Urinary bladder (tissue), 4 donors: ENCODE measurements around the gene GYG1. TPM values are rescaled to one million over a fixed set of nuclear protein-coding genes. Genes with fewer than 3 reads are reported as not detected.
"Not testable (repeated sequence)": the region's sequence is repeated elsewhere in the genome, so short reads cannot be mapped to it uniquely, and the experiment has no call there.

ENCODE experiments used
- DNase-seq: peaks from one replicate; pipeline ENCODE4 v3.0.0-alpha.2; 2015; ENCODE audit errors: extremely low spot score
- H3K27ac ChIP-seq: one replicate; pipeline ENCODE4 v1.5.1; 2013; ENCODE audit warnings: low read depth, mild to moderate bottlenecking, moderate library complexity
- H3K36me3 ChIP-seq: one replicate; pipeline ENCODE4 v1.6.1; 2013; ENCODE audit warnings: mild to moderate bottlenecking, moderate library complexity; ENCODE audit not compliant: insufficient read depth
- H3K4me1 ChIP-seq: one replicate; pipeline ENCODE4 v1.6.1; 2013; ENCODE audit warnings: mild to moderate bottlenecking, moderate library complexity; ENCODE audit not compliant: insufficient read depth
- H3K4me3 ChIP-seq: one replicate; pipeline ENCODE4 v1.5.1; 2013; ENCODE audit warnings: low read depth, low read length
- WGBS: extraction: QIAGEN DNeasy Blood & Tissue Kit; methylation state at CpG from one replicate; pipeline ENCODE4 v1.1.7; 2013; 5-methylcytosine and 5-hydroxymethylcytosine counted together
- polyA plus RNA-seq: library from polyadenylated mRNA; stranded (reverse); fragments of 200-250 nt; gene quantifications from one replicate; pipeline ENCODE4 v1.2.3, GENCODE V29; 2013
- total RNA-seq: library from RNA; depleted of rRNA; stranded (reverse); fragments of >200 nt; gene quantifications from one replicate; pipeline ENCODE4 v1.2.3, GENCODE V29; 2014
- donor health status: healthy with polysubstance abuse.
- donor health status: healthy.

Gene GYG1
- total and polyA plus RNA-seq, 2 donors: 33.2 to 214 TPM

DNA sequence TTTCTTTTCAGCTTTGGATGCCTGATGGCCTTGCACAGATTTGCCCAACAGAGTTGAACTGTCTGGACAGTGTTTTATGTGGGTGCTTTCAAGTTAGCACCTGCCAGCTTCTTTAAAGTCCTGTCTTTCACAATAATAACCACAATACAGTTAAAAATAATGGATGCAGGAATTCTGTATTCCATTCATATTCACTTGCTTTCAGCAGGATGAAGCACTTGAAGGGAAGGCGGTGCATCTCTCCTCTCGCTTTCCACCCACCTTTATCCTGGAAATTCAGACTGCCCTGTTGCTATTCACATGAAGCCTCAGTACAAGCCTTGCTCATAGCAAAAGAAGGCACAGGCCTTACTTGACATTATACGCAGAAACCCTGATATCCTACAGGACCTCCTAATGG, 26.5 kb upstream of the GYG1 start:
- H3K36me3 ChIP-seq: no peaks in the 10 kb centered on the region
- no peaks in the 10 kb centered on the region for H3K4me1 ChIP-seq
- 98% methylated on average over 3 of the region's 3 CpGs for WGBS
- H3K27ac ChIP-seq: no peak overlapping the region
- H3K4me3 ChIP-seq: no peak overlapping the region
- DNase-seq: no peak

DNA sequence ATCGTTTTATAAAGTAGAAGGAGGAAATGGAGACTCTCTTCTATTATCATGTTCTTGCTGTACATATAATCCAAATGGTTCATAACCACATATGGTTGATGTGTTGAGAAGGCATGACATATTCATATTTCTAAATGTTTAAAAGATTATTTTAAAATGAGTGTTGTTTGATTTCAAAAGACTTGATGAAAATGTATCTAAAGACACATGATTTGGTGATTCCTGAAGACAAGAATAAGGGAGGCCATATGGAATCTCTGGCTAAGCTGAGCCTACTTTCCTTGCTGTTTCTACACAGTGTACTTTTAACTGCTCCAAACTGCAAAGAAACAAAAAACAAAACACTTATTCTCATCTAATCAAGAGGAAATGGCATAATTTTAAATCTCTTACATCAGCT, 23.0 kb upstream of the GYG1 start:
- no peak overlapping the region for H3K27ac ChIP-seq
- 48% methylated on average over 1 of the region's 1 CpG for WGBS
- H3K36me3 ChIP-seq: no peaks in the 10 kb centered on the region

GRCh38 chr3:148970271-148970670, 21.1 kb upstream of the GYG1 start:
- Histone ChIP-seq H3K4me1 (no peaks in the 10 kb centered on the region), H3K27ac (no peak overlapping the region), H3K36me3 (no peaks in the 10 kb centered on the region), H3K4me3 (no peak overlapping the region)
- no peak for DNase-seq
- WGBS: 90% methylated on average over 7 of the region's 7 CpGs

More for the DNA sequence above, 23.0 kb upstream of the GYG1 start:
- H3K4me3 ChIP-seq: no peak overlapping the region
- H3K4me1 ChIP-seq: no peaks in the 10 kb centered on the region
- DNase-seq: no peak

- Histone ChIP-seq H3K27ac (no peak overlapping the region), H3K4me1 (no peaks in the 10 kb centered on the region), H3K4me3 (no peak overlapping the region), H3K36me3 (no peaks in the 10 kb centered on the region)
- peak; percentile 43 for DNase-seq
- 85% methylated on average over 1 of the region's 1 CpG for WGBS
These were observed 19.8 kb upstream of the GYG1 start for GRCh38 chr3:148971401-148972163.

DNA sequence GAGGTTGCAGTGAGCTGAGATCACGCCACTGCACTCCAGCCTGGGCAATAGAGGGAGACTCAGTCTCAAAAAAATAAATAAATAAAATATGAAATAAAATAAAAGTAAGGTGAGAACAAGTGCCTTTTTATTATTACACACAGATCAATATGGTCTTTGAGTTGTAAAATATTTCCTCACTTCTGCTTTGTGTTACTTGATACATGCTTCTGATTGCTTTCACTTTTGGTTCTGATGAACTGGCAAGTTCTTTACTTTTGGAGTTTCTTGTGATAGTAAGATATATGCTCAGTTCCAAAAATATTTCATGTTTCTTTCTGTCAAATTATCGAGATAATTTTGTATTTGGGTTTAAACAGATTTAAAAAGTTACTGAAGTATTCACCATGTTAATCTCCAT, 16.6 kb upstream of the GYG1 start:
- no peak overlapping the region for H3K4me3 ChIP-seq

DNA sequence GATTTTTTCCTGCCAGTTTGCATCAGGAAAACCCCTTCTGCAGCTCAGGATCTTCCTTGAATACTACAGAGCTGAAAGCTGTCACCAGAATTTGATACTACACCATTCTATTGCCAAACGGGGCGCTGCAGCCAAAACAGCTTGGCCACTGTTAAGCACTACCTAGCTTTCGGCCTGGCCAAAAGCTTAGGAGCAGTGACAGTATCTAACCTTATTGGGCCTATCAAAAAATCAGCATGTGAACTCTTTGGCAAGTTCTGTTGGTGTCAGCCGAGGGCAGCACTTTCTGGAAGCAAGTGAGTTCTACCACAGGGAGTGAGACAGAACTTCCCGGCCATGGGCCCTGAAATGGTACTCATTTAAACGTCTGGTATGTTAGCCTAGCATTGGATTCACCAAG, 16.1 kb upstream of the GYG1 start:
- Histone ChIP-seq H3K4me1 (no peaks in the 10 kb centered on the region), H3K36me3 (no peaks in the 10 kb centered on the region), H3K4me3 (no peak overlapping the region), H3K27ac (no peak overlapping the region)
- 62% methylated on average over 6 of the region's 6 CpGs for WGBS
- no peak for DNase-seq

More for the DNA sequence above, 16.6 kb upstream of the GYG1 start:
- DNase-seq: no peak
- H3K36me3 ChIP-seq: no peaks in the 10 kb centered on the region
- no peaks in the 10 kb centered on the region for H3K4me1 ChIP-seq
- H3K27ac ChIP-seq: no peak overlapping the region
- WGBS: 79% methylated on average over 2 of the region's 2 CpGs

- Histone ChIP-seq H3K4me3 (no peak overlapping the region), H3K27ac (no peak overlapping the region), H3K36me3 (no peaks in the 10 kb centered on the region), H3K4me1 (no peaks in the 10 kb centered on the region)
- no peak for DNase-seq
- WGBS: 84% methylated on average over 6 of the region's 6 CpGs
These were observed 15.6 kb upstream of the GYG1 start for GRCh38 chr3:148975696-148976095.

- WGBS: 92% methylated on average over 1 of the region's 1 CpG
- H3K4me1 ChIP-seq: no peaks in the 10 kb centered on the region
- DNase-seq: no peak
These were observed 10.1 kb upstream of the GYG1 start for GRCh38 chr3:148981273-148981672.

DNA sequence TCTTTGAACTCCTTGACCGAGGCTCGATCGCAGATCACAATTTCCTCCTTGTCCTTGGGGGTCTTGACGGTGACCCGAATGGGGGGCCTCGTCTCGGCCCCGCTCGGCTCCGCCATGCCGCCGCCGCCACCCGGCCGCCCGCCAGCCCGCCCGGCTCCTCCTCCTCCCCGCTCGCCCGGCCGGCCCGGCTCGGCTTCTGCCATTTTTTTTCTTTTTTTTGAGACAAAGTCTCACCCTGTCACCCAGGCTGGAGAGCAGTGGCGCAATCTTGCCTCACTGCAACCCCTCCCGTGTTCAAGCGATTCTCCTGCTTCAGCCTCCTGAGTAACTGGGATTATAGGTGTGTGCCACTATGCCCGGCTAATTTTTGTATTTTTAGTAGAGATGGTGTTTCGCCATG, 3.8 kb upstream of the GYG1 start:
- H3K4me3 ChIP-seq, H3K36me3 ChIP-seq, H3K4me1 ChIP-seq, DNase-seq, H3K27ac ChIP-seq: not testable (repeated sequence)
- 98% methylated on average over 25 of the region's 29 CpGs for WGBS

More at GRCh38 chr3:148981273-148981672, 10.1 kb upstream of the GYG1 start:
- Histone ChIP-seq H3K27ac (no peak overlapping the region), H3K36me3 (no peaks in the 10 kb centered on the region), H3K4me3 (no peak overlapping the region)

DNA sequence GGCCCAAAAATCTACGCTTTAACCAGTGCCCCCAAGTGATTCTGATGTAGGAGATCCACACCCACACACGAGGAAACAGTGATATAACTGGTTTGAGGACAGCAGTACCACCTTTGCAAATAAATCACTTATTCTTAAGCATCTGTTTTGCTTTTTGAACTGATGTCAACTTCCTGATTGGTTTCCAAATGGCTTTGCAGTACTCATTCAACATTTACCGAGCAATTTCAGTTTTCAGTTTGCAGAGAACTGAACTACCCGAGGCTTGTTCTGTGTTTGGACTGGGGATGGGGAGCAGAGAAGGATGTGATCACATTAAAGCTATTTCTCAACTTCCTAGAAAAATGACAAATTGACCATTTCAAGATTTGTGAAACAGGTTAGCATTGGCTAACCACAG, 1.1 kb upstream of the GYG1 start:
- DNase-seq: no peak
- WGBS: 83% methylated on average over 4 of the region's 4 CpGs
- H3K4me1 ChIP-seq: no peaks in the 10 kb centered on the region
- H3K27ac ChIP-seq: no peak overlapping the region
- H3K4me3 ChIP-seq: no peak overlapping the region
- H3K36me3 ChIP-seq: no peaks in the 10 kb centered on the region

DNA sequence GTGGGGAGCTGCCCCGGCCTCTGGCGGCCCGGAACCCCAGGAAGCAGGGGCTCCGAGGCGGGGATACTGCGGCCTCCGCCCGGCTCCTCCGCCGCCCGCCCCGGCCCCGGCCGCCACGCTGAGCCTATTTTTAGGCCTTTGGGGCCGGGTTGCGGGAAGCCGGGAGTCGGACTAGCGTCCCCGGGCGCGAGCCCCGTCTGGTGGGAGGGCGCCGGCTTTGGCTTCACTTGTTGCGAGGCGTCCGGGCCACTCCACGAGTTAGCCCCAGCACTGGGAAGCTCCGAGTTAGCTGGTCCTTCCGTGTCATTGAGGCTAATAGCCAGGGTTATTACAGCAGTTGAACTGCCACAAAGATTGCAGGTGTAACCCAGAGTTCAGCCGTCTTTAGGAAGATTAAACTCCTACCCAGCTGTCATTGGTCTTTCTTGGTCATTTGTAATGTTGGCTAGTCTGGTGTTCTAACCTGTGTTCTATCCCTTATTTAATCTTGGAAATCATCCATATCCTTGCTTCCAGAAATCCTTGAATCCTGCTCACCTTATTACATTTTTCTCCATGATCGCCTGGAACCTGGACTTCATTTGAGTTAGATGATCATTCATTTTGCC, 791 bp downstream of the GYG1 start:
- H3K4me3 ChIP-seq: peak overlapping the region; percentile 93
- H3K36me3 ChIP-seq: peaks cover 2% of the 10 kb centered on the region
- no peak for DNase-seq
- H3K27ac ChIP-seq: peak overlapping the region; percentile 73
- 4% methylated on average over 34 of the region's 34 CpGs for WGBS
- H3K4me1 ChIP-seq: no peaks in the 10 kb centered on the region

DNA sequence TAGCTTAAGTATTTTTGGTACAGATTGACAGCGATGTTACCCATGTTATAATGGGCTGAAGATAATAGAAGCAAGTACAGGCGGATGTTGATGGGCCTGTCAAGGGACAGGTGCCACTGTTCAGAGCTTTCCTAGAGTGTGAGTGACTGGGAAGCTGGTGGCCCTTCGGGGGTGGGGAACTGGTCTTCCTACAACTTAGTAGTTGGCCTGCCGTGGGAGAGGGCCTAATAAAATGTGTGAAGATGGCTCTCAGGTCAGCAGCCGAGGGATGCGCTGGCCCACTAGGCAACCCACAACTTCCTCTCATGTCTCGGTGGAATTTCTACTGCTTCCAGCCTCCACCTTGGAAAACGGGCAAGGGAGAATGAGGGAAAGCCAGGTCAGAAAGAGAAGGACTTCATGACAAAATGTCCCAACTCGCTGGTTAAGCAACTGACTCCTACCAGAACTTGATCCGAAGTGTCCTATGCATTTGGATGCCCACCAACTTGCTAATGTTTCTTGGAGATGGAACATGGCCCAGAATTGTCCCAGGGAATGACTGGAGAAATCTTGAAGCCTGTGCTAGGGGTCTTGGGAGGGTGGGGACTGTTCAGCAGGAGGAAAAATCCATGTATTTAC, 1.4 kb downstream of the GYG1 start:
- DNase-seq: no peak
- WGBS: 88% methylated on average over 10 of the region's 10 CpGs
- peaks cover 2% of the 10 kb centered on the region for H3K36me3 ChIP-seq
- peak overlapping the region; percentile 93 for H3K4me3 ChIP-seq
- H3K4me1 ChIP-seq: no peaks in the 10 kb centered on the region
- H3K27ac ChIP-seq: no peak overlapping the region

DNA sequence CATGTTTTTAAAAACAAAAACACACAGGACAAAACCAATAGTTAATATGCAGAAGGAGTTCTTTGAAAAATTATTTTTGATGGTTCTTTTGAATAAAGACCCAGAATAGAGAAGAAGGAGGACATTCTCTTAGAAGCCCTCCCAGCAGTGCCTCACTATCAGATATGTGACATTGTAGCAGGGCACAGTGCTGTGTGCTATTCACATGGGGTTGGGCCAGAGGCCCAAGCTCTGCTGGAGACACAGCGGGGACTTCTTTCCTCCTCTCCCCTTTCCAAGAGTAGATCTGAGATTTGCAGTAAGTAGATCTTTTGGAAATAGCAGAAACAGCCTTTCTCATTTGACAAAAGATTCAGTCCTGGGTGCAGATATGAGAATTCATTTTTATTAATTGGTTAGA, 6.3 kb downstream of the GYG1 start:
- no peak overlapping the region for H3K27ac ChIP-seq
- H3K4me1 ChIP-seq: no peaks in the 10 kb centered on the region
- H3K4me3 ChIP-seq: no peak overlapping the region
- peaks cover 2% of the 10 kb centered on the region for H3K36me3 ChIP-seq
- DNase-seq: no peak
- 98% methylated on average over 1 of the region's 1 CpG for WGBS

DNA sequence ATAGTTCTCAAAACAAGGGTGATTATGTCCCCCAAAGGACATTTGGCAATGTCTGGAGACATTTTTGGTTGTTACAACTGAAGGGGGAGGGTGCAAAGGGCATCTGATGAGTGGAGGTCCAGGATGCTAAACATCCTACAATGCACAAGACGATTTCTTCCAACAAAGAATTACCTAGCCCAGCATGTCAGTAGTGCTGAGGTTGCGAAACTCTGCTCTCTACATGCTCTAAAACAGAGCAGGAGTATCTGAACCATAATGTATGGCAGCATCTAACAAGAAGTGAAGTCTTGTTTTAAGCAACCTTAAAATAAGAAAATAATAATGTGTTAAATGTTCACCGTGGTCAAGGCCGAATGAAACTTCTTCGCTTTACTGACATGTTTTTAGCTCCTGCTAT, 7.0 kb downstream of the GYG1 start:
- Histone ChIP-seq H3K4me3 (no peak overlapping the region), H3K36me3 (peaks cover 2% of the 10 kb centered on the region), H3K4me1 (no peaks in the 10 kb centered on the region), H3K27ac (no peak overlapping the region)
- no peak for DNase-seq
- WGBS: 94% methylated on average over 5 of the region's 5 CpGs
